Measurements from ENCODE around the gene SAE1.

- TF ChIP-seq CTCF (IDR thresholded peaks at IDR 0.05): no peak
- TF ChIP-seq POLR2A (IDR thresholded peaks at IDR 0.05): no peak
Observed at GRCh38 chr19:47176627-47177090, 46.0 kb downstream of the SAE1 start.
